ENCODE data around the gene PANK1.

GRCh38 chr10:89556600-89556999, 88.4 kb downstream of the PANK1 start:
- no peak for TF ChIP-seq CTCF (conservative IDR thresholded peaks at IDR 0.05; ENCODE audit: low read length)
- no peak for TF ChIP-seq EZH2phosphoT487 (IDR thresholded peaks at IDR 0.05; ENCODE audit: borderline replicate concordance, low read depth, low read length)
